Right atrium auricular region (tissue), 2 donors: Measurements from ENCODE around the gene UGCG. TPM values are rescaled to one million over a fixed set of nuclear protein-coding genes. Genes with fewer than 3 reads are reported as not detected.

Experiments
- DNase-seq: peaks from one replicate; pipeline ENCODE4 v3.0.0-alpha.2; 2019; ENCODE audit warnings: low spot score
- H3K27ac ChIP-seq, 2 donors: fragments of 200-600 bp; sonication (generic); 1 replicate in 1 of 2; 2 replicates in 1 of 2; pipeline ENCODE4 v1.5.1; 2016 to 2019
- H3K27me3 ChIP-seq, 2 donors: fragments of 200-600 bp; sonication (generic); one replicate each; pipeline versions ENCODE4 v1.5.1 to v1.6.0; 2017 to 2019
- H3K36me3 ChIP-seq: fragments of 200-600 bp; sonication (generic); one replicate; pipeline ENCODE4 v1.5.1; 2016
- H3K4me1 ChIP-seq, 2 donors: fragments of 200-600 bp; sonication (generic); one replicate each; pipeline versions ENCODE4 v1.5.1 to v1.6.0; 2017 to 2019
- H3K4me3 ChIP-seq, 2 donors: fragments of 200-600 bp; sonication (generic); 1 replicate in 1 of 2; 2 replicates in 1 of 2; pipeline ENCODE4 v1.5.1; 2017 to 2019; ENCODE audit warnings: mild to moderate bottlenecking in 1 of 2, moderate library complexity in 1 of 2
- H3K9me3 ChIP-seq, 2 donors: fragments of 200-600 bp; sonication (generic); one replicate each; pipeline ENCODE4 v1.5.1; 2019
- total RNA-seq, 2 donors: library from RNA; depleted of rRNA; stranded (reverse); fragments of >200 nt; gene quantifications; one replicate each; pipeline ENCODE4 v1.1.0, GENCODE V29; 2016
- TF ChIP-seq, protein P1 (sequence below), 2 donors: fragments of 200-600 bp; sonication (generic); IDR thresholded peaks; one replicate each; pipeline ENCODE4 v1.5.1; 2019; ENCODE audit warnings: antibody characterized with exemption in 2 of 2

Gene UGCG
- total RNA-seq, 2 donors from 2014 or later, result 10.3 to 10.8 TPM

DNA sequence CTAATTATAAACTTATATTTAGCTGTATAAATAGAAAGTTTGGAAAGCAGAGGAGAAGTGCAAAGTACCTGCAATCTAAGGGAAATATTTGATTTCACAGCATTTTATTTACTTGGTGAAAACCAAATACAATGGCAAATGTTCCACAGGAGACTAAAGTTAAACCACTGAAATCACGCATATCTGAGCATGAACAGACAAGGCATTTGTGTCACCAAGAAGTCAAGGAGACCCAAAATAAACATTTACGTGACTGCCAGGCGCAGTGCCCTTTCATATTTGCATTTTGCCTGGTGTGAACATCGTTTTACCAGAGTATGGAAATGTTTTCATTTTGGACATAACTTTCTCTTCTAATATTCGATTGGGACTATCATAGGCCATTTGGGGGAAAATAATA, 20.6 kb downstream of the UGCG start:
- no peak for DNase-seq
- Histone ChIP-seq H3K4me1 (peaks cover 0 to 12% of the 10 kb centered on the region in 2 donors), H3K36me3 (no peaks in the 10 kb centered on the region), H3K27me3 (no peaks in the 10 kb centered on the region), H3K9me3 (no peaks in the 10 kb centered on the region), H3K4me3 (no peak overlapping the region), H3K27ac (no peak overlapping the region)
- TF ChIP-seq, protein P1, sequence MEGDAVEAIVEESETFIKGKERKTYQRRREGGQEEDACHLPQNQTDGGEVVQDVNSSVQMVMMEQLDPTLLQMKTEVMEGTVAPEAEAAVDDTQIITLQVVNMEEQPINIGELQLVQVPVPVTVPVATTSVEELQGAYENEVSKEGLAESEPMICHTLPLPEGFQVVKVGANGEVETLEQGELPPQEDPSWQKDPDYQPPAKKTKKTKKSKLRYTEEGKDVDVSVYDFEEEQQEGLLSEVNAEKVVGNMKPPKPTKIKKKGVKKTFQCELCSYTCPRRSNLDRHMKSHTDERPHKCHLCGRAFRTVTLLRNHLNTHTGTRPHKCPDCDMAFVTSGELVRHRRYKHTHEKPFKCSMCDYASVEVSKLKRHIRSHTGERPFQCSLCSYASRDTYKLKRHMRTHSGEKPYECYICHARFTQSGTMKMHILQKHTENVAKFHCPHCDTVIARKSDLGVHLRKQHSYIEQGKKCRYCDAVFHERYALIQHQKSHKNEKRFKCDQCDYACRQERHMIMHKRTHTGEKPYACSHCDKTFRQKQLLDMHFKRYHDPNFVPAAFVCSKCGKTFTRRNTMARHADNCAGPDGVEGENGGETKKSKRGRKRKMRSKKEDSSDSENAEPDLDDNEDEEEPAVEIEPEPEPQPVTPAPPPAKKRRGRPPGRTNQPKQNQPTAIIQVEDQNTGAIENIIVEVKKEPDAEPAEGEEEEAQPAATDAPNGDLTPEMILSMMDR (IDR thresholded peaks at IDR 0.05), result no peak

DNA sequence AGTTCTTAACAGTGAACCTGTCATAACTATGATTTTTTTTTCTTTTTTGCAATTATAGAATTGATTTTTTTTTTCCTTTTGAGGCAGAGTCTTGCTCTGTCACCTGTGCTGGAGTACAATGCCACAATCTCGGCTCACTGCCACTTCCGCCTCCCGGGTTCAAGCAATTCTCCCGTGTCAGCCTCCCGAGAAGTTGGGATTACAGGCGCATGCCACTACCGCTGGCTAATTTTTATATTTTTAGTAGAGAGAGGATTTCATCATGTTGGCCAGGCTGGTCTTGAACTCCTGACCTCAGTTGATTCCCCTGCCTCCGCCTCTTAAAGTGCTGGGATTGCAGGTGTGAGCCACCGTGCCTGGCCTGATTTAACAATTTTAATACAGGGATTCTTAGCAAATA, 21.4 kb downstream of the UGCG start:
- peaks cover 0 to 15% of the 10 kb centered on the region in 2 donors for H3K4me1 ChIP-seq
- no peak overlapping the region for H3K4me3 ChIP-seq
- H3K27me3 ChIP-seq, result no peaks in the 10 kb centered on the region
- no peaks in the 10 kb centered on the region for H3K36me3 ChIP-seq
- no peak overlapping the region for H3K27ac ChIP-seq
- no peaks in the 10 kb centered on the region for H3K9me3 ChIP-seq
- TF ChIP-seq, protein P1 (IDR thresholded peaks at IDR 0.05), result no peak
- DNase-seq, result no peak

DNA sequence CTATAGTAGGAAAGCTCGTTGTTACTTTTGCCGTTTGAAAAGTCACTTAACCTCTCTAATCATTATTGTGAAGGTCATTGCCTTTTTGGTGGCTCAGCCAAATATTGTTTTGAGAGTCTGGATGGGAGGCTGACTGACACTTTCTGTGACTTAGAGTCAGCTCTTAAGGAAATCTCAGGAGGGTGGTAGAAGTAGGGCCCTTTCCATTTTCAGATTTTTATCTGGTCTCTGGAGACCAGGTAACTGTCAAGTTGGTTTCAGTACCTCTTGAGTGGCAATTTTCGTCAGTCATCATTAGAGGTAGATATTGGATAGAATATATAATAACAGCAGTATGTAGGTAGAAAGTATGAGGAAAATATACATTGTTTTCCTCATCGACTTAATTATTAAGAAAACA, 23.3 kb downstream of the UGCG start:
- H3K27me3 ChIP-seq, result no peaks in the 10 kb centered on the region
- H3K9me3 ChIP-seq, result no peaks in the 10 kb centered on the region
- TF ChIP-seq, protein P1 (IDR thresholded peaks at IDR 0.05), result no peak
- peaks cover 0 to 13% of the 10 kb centered on the region in 2 donors for H3K4me1 ChIP-seq
- no peak overlapping the region for H3K4me3 ChIP-seq
- no peak overlapping the region for H3K27ac ChIP-seq
- no peak for DNase-seq
- H3K36me3 ChIP-seq, result no peaks in the 10 kb centered on the region

DNA sequence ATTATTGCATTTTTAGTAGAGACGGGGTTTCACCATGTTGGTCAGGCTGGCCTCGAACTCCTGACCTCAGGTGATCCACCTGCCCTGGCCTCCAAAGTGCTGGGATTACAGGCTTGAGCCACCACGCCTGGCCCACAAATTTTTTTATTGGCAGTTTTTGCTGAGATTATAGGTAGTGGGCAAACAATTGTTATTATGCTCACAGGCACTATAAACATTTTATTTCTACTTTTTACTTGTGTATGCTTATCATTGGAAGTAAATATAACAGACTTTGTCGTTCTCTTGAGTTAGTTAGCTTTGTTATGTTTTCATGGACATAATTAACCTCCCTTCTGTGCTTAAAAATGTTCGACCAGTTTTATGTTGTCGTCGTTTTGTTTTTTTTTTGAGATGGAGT, 23.9 kb downstream of the UGCG start:
- no peaks in the 10 kb centered on the region for H3K27me3 ChIP-seq
- H3K27ac ChIP-seq, result no peak overlapping the region
- no peaks in the 10 kb centered on the region for H3K9me3 ChIP-seq
- TF ChIP-seq, protein P1 (IDR thresholded peaks at IDR 0.05), result no peak
- DNase-seq, result no peak
- H3K4me1 ChIP-seq, result peaks cover 0 to 6% of the 10 kb centered on the region in 2 donors
- no peaks in the 10 kb centered on the region for H3K36me3 ChIP-seq
- H3K4me3 ChIP-seq, result no peak overlapping the region

DNA sequence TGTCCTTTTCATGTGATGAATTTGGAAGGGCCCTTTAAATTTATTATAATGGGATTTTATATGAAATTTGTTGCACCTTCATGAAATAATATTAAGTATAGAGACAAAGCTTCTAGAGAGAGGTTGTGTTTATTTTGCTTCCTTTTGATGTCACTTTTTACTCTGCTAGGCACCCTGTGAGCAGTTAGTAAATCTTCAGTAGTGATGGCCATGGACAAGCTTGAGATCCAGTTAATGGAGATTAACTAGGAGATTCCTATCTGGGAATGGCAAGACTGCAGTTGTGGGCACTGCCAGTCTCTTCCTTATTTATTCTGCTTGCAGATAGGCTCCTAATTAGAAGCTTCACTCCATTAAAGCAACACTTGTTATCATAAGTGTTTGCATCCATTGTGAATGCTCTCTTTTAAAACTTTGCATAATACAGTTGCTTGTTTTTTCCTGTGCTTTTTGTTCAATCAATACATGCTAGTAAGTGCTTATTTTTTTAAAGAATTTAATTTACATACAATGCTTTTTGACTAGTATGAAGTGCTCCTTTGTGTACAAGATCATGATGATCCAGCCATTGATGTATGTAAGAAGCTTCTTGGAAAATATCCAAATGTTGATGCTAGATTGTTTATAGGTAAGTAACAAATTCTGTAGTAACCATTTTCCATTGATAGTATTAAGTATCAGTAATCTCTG, 25.9 kb downstream of the UGCG start:
- no peaks in the 10 kb centered on the region for H3K9me3 ChIP-seq
- H3K4me3 ChIP-seq, result no peak overlapping the region
- no peak for DNase-seq
- H3K36me3 ChIP-seq, result no peaks in the 10 kb centered on the region
- TF ChIP-seq, protein P1 (IDR thresholded peaks at IDR 0.05), result no peak
- no peak overlapping the region for H3K27ac ChIP-seq
- H3K27me3 ChIP-seq, result no peaks in the 10 kb centered on the region
- peaks cover 0 to 3% of the 10 kb centered on the region in 2 donors for H3K4me1 ChIP-seq

DNA sequence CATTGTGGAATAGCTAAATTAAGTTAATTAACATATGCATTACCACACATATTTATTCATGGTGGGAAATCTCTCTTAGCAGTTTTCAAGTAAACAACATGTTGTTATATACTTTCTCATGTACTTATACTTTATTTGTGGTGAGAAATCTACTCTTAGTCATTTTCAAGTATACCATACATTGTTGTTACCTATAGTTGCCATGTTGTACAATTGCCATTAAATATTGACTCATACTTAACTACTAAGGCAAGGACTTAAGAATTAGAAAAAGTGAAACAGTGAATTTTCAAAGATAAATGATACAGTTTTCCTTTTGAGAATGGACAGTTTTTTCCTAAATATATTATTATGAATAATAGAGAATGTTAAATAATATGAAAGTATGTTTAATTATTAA, 27.7 kb downstream of the UGCG start:
- no peak for DNase-seq
- Histone ChIP-seq H3K36me3 (no peaks in the 10 kb centered on the region), H3K27me3 (no peaks in the 10 kb centered on the region), H3K4me3 (no peak overlapping the region), H3K4me1 (peaks cover 0 to 3% of the 10 kb centered on the region in 2 donors), H3K27ac (no peak overlapping the region), H3K9me3 (no peaks in the 10 kb centered on the region)
- TF ChIP-seq, protein P1 (IDR thresholded peaks at IDR 0.05), result no peak
